DND-41 (cell line): ENCODE measurements around the gene OR6K6.

ENCODE experiments used
- CTCF ChIP-seq: IDR thresholded peaks from 2 replicates; pipeline ENCODE4 v1.5.1; 2012; ENCODE audit warnings: borderline replicate concordance, low read length, moderate library complexity, mild to moderate bottlenecking; ENCODE audit not compliant: poor library complexity, severe bottlenecking; ENCODE audit errors: extremely low read depth
- EZH2 ChIP-seq: IDR thresholded peaks from 3 replicates; pipeline ENCODE4 v1.6.1; 2012; ENCODE audit warnings: borderline replicate concordance, low read depth, mild to moderate bottlenecking, moderate library complexity, low read length, inconsistent platforms; ENCODE audit not compliant: severe bottlenecking

GRCh38 chr1:158716335-158716734 is 38.2 kb upstream of the OR6K6 start:
- TF ChIP-seq CTCF (no peak), EZH2 (no peak)
